NCI-H1092 (cell line): ENCODE measurements around the gene RASA3.

Experiments
- DNase-seq: peaks from one replicate; lab custom pipeline; 2025; lab: John Stamatoyannopoulos, UW

Gene RASA3

DNA sequence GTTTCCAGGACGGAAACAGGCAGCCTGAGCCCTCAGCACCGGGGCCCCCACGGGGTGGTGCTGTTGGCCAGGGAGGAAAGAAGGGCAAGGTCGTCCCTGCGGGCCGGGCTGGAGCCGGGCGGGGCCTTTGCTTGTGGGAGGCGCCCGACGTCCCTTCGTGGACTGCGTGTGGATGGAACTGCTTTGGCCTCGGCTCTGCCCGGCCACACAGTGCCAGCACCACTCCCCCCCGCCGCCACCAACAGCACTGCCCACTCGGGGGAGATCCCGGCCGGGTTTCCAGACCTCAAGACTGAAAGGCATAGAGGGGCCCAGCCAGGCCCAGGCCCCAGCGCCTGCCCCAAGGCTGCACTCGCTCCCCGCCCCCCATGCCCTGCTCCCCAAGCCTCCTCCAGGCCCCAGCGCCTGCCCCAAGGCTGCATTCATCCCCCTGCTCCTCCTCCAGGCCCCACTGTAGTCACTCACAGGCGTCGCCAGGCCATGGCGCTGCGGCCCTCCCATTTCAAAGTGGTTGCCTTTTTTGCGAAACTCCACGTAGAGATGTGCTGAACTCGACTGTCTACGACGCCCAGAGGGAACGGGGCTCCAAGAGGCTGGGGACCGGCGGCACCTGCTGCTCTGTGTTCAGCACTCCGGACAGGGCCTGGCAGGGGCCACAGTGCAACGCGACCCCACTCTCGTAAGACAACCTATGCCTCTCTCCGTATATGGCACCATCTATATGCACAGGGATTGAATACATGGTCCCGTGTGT lies 181.0 kb downstream of the RASA3 start:
- DNase-seq = peak; percentile 54

GRCh38 chr13:113950451-113951245 lies 181.8 kb downstream of the RASA3 start:
- DNase-seq = no peak

DNA sequence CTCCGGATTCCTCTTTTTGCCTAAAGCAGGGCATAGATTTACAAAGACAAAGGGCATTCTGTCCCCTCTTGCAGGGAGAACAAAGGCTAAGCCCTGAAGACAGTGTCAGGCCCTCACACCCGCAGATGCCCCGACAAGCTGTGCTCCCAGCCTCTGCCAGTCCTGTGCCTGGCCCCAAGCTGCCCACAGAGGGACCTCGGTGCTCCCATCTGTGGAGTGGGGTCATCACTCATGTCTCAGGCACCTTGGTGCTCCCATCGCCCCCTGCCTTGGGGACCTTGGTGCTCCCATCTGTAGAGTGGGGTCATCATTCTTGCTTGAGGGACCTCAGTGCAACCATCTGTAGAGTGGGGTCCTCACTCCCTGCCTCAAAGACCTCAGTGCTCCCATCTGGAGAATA lies 182.9 kb downstream of the RASA3 start:
- no peak for DNase-seq

DNA sequence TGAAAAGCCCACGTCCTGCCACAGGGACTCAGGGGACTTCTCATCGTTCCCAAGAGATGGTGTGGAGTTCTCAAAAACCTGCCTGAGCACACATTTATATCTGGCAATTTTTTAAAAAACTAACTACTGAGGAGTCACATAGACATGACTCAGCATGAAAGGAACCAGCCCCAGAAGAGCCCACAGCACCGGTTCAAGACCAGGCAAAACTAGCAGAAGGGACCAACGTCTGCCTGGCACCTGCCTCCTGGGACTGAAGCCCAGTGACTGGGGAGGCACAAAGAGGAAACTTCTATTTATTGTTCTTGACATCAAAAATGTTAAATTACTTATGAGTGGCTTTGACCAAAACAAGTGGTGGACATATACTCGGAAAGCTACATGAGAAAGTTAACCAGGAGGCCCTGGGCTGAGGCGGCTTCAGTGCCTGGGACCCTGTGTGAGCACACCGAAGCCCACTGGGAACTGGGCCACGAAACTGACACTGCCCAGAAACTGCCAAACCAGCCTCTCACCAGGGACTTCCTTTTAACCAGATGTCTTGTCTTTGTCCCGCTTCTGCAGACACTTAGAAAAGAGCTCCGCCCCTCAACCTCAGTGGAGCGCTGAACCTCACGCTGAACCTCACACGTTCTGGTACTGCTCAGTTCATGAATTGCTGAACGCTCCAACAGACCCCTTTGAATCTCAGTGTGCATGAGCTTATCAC lies 184.2 kb downstream of the RASA3 start:
- DNase-seq = no peak

DNA sequence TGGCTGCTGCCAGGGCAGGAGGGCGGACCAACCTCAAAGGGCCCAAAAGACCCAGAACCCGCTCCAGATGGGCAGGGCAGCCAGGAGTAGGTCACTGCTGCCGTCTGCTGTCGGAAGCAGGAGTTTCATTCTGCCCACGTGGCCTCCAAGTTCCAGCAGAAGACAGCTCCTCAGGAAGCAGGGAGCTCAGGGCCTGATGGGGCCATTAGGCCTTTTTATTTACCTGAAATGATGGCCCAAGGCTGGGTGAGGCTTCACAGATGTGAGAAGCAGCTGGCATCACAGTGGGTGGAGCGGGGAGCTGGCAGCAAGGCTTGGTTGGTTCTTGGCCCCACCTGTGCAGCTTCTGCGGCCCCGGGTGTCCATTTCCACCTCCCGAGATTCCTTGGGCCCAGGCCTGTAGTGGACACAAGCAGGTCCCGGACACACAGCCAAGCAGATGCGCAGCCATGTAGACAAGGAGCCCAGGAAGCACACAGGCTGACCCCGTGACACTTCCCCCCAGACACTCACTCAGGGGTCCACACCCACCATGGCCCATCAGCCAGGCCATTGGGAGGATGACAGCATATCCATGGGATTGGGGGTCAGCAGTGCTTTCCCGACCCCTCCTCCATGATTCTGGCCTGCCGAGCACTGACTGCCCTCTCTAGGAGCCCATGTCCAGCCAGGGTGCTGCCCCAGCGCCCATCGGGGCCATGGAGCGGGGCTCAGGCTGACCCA lies 185.0 kb downstream of the RASA3 start:
- peak; percentile 22 for DNase-seq

GRCh38 chr13:113946409-113947181 lies 185.8 kb downstream of the RASA3 start:
- no peak for DNase-seq

DNA sequence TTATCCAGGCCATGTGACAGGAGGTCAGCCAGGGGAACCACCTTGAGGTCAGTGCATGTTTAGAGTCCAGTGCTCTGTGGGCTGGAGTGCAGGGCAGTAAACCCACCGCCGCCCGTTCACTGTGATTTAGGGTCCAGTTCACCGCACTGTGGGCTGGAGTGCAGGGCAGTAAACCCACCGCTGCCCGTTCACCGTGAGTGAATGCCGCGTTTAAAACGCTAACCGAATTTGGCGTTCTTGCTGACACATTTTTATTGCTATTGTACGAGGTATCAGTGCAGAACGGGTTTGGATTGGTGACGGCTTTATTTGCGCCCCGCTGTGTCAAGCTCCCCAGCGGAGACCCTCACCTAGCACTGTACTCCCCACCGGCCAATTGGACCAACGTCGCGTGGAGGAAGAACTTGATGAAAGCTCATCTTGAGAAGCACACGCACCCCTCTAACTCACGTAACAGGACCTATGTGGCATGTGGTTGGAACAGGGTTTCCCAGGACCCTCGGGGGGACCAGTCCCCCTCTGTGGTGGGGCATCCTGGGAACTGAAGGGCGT lies 186.5 kb downstream of the RASA3 start:
- DNase-seq = no peak

DNA sequence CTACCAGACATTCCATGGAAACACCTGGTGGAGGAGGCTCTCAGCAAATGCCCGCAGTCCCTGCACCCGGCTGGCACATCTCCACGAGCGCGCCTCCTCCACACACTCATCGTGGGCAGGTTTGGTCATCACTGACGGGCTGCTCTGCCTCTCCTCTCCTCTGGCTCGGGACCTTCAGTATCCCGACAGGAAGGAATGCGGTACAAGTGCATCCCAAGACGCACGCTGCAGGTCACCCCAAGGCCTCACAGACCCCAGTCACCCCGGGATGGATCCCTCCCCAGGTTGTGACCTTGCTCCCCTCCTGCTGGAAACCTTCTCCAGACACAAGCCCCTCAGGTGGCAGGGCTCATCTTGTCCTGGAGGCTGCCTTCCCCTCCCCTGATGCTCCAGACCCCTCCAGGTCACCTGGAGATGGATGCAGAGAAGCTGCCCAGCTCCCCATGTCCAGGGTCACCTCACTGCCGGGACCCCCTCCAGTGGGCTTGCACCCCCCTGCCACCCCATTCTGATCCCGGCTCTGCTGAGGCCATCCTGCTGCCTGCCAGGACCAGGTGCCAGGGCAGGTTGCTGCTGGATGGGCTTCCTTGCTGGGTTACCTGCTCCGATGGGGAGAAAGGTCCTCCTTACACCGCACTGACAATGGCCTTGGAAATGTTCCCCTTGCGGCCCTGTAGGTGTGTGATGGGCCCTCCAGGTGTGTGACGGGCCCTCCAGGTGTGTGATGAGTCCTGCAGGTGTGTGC lies 188.4 kb downstream of the RASA3 start:
- DNase-seq = no peak

- no peak for DNase-seq
These were observed 189.8 kb downstream of the RASA3 start for GRCh38 chr13:113942591-113943103.

GRCh38 chr13:113941571-113942191 lies 190.7 kb downstream of the RASA3 start:
- DNase-seq = no peak

DNA sequence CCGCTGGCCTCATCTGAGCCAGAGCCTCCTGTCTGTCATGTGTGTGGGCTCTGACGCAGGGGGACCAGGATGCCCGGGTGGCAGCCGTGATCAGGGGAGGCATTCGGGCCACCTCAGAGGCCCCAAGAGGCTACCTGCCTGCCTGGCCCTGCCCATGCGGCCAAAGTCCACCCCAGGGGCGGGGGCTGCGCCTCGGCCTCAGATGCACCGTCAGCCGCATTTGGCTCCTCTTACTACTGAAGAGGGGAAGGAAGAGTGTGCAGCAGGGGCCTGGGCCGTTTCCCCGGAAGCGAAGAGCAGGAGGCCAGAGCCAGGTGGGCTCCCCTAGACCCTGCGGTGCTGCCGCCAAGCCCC lies 192.5 kb downstream of the RASA3 start:
- DNase-seq = no peak

DNA sequence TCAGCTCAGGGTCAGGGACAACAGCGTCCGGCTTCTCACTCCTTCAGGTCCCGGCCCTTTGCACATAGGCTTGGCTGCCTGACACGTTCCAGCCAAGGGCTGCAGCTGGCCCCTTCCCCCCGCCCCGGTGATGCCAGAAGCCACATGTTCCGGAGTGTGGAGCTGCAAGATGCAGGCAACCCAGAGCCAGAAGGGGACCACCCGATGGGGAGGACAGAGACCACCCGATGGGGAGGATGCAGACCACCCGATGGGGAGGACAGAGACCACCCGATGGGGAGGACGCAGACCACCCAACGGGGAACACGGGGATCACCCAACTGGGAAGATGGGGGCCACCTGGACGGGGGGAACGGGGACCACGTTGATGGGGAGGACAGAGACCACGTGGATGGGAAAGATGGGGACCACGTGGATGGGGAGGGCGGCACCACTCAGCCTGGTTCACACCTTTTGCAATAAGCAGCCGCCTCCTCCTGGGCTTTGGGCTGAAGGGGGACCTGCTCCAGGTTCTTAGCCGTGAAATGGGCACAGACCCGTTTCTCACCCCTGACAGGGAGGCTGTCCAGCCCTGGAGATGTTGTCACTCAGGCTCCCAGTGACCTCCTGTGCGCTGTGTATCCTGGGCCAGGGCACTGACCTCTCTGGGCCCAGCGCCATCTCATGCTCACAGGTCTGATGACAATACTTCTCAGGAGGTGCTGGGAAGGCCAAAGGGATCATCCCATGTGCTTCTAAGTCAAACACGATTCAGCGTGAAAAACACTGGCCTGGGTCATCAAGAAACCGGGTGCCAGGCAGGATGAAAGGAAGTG lies 193.1 kb downstream of the RASA3 start:
- DNase-seq = no peak

GRCh38 chr13:113938716-113939115 lies 193.7 kb downstream of the RASA3 start:
- peak; percentile 35 for DNase-seq

DNA sequence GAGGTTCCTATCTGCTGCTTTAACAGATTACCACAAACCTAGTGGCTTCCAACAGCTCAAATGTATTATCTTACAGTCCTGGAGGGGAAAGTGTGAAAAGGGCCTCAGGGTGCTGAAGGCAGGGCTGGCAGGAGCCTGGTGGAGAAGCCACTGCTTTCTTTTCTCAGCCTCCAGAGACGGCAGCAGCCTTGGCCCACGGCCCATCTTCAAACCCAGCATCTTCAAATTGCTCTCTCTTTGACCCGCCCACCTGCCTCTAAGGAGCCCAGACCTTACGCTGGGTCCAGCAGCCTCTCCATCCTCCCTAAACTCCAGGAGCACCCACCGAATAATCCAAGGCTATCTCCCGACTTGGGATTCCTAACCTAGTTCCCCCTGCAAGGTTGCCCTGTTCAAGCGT lies 194.2 kb downstream of the RASA3 start:
- DNase-seq = no peak

- DNase-seq = no peak
These were observed 194.8 kb downstream of the RASA3 start for GRCh38 chr13:113937527-113938180.

DNA sequence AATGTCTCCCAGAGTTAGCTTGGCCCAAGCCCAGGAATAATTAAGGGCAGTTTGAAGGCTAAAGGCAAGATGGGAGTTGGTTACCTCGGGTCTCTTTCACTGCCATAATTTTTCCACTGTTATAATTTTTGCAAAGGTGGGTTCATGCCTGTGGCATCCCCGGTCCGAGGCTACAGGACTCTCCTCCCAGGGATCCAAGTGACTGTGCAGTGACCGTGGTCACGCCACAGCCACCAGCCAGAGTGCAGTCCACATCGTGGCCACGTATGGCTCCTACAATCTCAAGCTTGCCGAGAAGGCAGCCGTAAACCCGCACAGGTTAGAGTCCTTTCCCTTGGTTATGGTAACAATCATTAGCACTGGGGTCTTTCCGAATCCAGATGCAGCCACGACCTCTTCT lies 195.3 kb downstream of the RASA3 start:
- no peak for DNase-seq

GRCh38 chr13:113936166-113936965 lies 196.1 kb downstream of the RASA3 start:
- DNase-seq = no peak
